HG03457 (cell line): Measurements from ENCODE around the gene KRTAP4-6.
"Not testable (repeated sequence)": the region's sequence is repeated elsewhere in the genome, so short reads cannot be mapped to it uniquely, and the experiment has no call there.

Experiments used
- ATAC-seq: cut with Tn5 transposase; IDR thresholded peaks from one replicate; pipeline ENCODE4 v1.9.1; 2021; ENCODE audit warnings: moderate number of reproducible peaks; ENCODE audit not compliant: unreplicated experiment

The KRTAP4-6 gene

DNA sequence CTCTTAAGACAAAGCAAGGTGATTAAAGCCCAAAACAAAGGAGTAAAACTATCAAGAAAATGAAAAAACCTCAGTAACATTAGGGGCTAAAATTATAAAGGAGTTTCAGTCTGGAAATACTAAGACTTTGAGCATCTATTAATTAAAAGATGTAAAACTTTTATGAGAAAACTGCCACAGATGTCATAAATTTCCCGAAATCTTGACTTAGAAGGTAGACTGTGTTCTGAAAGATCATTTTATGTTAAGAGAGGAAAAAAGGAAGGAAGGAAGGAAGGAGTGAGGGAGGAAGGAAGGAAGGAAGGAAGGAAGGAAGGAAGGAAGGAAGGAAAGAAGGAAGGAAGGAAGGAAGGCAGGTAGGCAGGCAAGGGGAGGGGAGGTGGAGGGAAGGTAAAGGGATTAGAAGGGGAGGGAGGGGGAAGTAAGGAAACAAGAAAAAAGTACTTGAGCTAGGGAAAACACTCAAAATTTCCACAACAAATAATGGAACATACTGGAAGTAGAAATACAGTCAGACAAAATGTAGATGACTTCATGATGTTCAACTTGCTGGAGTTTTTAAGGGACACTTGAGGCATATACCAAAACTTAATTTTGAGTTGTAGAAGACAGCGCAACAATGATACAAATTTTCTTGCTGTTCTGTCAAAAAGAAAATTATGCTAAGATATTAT lies 7.3 kb upstream of the KRTAP4-6 start:
- no peak for ATAC-seq

DNA sequence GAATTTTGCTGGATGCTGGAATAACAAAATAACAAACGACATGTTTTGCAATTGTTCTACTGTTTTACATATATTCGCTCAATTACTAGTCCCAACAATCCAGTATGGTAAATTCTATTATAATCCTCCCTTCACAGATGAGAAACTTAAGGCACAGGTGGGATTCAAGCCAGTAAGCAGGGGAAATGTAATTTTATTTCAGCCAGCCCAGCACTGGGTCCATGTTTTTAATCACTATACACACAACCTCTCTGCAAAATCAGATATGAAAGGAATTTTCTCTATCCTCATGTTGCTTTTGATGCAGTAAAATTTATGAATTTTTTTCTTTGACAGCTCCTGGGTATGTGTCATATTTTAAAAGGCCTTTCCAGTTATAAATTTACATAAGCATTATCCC lies 4.9 kb upstream of the KRTAP4-6 start:
- ATAC-seq: no peak

DNA sequence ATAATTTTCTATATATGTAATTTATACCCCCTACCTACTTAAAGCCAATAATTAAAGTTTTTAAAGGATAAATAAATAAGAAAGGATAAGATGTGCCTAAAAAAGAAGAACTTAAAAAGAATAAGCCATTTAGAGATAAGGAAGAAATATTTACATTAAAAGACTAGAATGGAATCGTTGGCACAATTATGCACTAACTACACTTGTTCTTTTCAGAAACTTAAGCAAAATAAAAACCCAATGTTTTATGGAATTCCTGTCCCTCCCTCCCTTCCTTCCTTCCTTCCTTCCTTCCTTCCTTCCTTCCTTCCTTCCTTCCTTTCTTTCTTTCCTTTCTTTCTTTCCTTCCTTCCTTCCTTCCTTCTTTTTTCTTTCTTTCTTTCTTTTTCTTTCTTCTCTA lies 4.5 kb upstream of the KRTAP4-6 start:
- no peak for ATAC-seq

DNA sequence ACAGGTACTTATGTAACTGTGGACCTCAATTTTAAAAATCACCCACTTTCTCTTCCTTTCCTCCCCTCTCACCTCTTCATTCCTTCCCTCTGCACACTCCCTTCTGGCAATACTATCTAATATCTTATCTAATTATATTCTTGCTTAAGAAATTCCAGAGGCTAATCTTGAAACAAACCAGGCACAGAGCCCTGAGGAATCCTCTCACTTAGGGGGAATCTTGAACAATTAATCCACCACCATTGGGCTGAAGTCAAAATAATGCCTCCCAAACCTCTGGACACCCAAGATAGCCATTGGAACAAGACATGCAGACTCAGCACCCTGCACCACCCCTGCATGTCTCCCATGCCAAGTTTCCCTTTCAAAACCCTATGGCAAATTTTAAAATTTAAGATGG lies 1.0 kb upstream of the KRTAP4-6 start:
- ATAC-seq: no peak

DNA sequence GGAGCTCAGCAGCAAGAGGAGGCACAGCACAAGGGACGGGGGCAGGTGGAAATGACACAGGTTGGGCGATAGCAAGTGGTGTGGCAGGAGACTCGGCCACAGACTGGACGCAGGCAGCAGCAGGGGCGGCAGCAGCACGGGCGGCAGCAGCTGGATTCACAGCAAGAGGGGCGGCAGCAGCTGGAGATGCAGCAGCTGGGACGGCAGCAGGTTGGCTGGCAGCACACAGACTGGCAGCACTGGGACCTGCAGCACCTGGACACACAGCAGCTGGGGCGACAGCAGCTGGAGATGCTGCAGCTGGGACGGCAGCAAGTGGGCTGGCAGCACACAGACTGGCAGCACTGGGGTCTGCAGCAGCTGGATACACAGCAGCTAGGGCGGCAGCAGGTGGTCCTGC lies 479 bp downstream of the KRTAP4-6 start:
- not testable (repeated sequence) for ATAC-seq

DNA sequence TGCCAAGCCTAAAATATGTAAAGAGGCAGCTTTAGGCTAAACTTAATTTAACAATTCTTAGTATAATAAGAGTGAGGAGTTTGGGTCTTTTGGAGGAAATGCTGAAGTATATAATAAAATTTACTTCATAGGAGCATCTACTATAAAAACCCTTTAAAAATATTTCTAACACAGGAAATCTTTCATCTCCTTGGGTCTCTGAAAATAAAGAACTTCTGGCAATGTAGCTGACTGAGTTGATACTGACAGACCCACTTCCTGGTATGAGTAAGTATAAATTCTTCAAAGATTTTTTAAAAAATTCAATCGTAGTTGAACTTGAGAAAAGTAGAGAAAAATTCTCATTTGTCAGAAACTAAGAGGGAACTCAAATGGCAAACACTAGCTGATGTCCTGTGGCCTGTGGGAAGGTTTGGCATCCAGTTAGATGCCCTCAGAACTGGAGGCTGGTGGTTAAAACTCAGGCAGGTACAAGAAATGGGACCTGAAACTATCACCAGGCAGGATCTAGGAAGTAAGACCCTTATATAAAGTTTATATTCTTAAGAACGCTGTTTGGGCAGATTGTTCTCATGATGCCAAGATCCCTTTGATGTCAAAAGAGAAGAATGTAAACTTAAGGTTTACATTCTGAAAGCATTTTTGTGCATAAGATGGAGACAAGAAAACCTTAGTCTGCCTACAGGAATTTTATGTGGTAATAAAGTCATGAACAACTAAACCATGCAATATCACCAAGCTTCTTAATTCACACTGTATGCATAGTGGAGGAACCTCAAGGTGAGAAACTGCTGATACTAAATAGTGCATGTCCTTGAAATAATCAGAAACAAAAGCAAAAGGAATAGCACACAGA lies 6.2 kb downstream of the KRTAP4-6 start:
- no peak for ATAC-seq

DNA sequence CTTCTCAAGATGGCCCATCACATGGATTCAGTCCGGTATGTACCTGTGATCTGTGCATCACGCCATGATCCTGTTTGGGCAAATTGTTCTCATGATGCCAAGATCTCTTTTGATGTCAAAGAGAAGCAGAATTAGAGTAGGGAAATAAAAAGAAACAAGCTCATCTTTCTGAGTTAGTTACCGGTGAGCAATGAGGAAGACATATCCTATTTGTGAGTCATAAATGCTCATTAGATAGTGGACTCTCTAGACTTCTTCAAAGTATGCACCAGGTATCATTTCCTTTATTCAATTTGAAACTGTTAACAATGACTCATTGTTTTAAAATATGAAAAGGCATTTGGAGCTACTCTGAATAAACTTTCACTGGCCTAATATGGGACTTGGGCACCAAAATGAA lies 8.4 kb downstream of the KRTAP4-6 start:
- ATAC-seq: no peak

DNA sequence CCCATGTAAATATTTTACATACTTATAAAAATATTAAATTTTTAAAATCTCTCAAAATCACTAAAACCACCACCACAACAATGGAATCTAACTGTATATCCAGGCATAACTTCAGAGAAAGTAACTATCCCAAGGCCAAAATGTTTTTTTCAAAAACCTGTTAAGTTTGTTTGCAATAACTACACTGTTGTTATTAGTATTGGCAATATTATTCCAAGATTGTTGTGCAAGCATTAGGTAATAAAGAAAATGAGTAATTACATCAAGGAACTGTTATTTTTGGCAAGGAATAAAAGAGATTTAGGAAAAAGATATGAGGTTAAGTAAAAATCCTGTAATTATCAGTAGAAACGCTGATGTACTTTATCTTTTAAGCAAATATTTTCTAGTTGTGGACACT lies 13.0 kb downstream of the KRTAP4-6 start:
- no peak for ATAC-seq

DNA sequence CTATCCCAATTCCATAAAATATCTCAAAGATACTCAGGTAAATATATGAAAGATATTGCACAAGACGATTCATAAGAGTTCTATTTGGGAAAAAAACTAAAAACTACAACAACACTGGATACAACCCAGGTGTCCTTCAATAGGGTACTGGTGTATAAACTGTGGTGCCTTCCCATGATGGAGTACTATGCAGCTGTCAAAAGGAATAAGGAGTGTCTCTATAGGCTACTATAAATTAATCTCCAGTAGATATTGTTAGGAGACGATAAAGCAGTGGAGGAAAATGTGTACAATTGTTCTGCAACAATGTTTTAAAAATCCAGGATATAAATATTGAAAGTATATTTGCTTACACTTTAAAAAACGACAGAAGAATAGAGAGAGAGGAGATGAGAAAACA lies 13.9 kb downstream of the KRTAP4-6 start:
- no peak for ATAC-seq

DNA sequence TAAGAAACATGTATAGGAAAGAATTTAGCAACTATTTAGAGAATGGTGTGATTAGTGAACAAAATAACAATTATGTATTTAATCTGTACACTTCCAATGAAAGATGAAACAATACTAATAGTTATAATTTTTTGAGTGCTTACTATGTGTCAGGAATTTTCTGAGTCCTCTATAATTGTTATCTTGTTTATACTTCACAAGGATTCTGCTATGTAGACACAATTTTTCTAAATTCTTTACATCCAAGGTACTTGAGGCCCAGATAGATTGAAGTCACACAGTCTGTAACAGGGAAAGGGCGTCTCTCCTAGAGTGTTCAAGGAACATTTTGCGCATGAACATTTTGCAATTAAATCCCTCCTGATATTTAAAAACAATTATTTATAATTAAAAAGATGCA lies 15.3 kb downstream of the KRTAP4-6 start:
- no peak for ATAC-seq

DNA sequence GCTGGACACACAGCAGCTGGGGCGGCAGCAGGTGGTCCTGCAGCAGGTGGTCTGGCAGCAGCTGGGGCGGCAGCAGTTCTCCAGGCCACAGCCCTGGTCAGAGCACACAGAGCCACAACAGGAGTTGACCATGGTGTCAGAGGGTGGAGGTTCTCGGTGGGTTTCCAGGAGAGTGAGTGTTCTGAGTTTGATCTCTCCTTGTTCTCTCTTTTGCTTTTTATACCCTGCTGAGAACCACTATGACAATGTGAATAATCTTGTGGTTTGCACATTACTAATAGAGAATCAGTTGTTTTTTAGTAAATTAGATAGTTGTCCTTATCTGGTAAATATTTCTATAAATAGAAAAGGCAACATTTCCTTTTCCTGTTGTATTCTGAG lies 16.4 kb downstream of the KRTAP4-6 start, which contains the start of gene KRTAP4-12:
Gene KRTAP4-12, minus strand, starts transcription at position 192 of the 381 bp plus-strand sequence. Its CDS starts 60 bp downstream, at position 132.
- not testable (repeated sequence) for ATAC-seq

DNA sequence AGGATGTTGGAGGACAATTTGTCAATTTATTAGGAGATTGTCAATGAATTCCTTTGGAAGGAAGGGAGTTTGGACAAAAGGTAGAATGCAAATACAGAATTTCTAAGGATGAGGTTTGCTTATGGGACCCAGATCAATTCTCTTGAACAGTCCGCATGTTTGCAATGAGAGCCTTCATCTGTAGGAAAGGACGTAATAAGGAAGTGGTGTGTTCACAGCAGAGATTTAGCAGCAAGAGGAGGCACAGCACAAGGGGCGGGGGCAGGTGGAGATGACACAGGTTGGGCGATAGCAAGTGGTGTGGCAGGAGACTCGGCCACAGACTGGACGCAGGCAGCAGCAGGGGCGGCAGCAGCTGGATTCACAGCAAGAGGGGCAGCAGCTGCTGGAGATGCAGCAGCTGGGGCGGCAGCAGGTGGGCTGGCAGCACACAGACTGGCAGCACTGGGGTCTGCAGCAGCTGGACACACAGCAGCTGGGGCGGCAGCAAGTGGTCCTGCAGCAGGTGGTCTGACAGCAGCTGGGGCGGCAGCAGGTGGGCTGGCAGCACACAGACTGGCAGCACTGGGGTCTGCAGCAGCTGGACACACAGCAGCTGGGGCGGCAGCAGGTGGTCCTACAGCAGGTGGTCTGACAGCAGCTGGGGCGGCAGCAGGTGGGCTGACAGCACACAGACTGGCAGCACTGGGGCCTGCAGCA lies 16.9 kb downstream of the KRTAP4-6 start:
- not testable (repeated sequence) for ATAC-seq

DNA sequence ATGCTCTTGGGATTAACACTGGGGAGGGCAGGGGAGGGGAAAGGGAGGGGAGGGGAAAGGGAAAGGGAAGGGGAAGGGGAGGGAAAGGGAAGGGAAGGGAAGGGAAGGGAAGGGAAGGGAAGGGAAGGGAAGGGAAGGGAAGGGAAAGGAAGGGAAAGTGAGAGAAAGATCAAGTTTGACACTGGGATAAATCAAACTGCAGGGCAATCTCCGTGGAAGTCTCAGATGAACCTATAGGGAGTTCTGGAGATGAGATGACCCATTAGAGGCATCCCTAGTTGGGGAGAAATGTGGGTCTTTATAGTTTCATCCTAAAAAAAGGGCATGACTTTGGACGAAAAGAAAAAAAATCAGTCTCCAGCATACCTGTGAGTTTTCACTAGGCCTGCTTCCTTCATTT lies 18.6 kb downstream of the KRTAP4-6 start:
- no peak for ATAC-seq

DNA sequence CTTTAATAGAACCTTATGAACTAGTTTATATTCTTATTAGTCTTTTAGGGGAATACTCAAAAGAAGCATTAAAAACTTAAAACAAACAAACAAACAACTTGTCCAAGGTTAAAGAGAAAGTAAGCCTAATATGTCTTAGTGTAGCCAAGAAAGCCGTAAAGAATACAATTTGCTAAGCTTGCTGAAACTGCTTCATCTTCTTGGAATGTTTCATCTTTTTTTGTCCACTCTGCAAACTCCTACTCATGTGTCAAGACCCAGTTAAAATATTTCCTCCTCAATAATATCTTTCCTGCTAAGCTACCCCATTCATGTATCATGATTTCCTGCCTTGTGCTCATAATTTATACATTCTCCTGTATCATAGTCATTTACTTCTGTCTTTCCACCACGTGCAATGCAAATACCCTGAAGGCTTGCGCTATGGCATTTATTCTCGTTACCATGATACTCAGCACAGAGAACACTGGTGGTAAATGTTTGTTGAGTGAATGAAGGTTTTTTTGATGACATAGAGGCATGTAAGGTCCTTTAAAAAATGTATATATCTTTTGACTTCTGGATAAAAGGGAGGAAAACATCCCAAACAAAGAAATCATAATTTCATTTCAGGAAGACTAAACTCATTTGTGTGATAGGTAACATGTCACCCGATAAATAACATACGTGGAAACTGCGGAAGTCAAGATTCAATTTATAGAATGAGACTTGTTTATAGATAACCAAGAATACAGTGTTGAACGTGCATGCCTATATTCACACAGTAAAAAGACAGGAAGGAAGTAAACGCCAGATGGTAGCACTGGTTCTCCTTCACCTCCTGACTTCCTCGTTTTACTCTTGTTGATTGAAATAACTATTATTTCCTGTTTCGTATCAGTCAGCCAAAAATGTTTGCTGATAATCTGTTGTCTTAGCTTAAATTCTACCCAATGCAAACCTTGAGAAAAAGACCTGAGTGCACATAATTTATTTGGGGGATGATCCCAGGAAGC lies 20.4 kb downstream of the KRTAP4-6 start:
- ATAC-seq: not testable (repeated sequence)

DNA sequence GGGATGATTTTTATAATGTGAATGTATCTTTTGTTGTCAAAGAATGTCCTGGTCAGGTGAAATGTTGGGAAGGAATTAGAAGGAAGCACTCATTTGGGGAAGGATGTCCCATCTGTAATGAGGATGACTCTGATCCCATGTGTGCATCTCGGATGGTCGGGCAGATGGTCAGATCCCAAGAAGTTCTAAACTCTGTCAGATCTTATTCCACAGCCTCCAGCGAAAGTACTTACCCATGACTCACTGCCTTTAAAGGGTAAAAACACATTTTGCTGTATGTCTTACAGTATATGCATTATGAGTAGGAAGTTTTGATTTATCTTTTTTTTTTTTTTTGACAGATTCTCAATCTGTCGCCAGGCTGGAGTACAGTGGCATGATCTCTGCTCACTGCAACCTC lies 21.6 kb downstream of the KRTAP4-6 start:
- no peak for ATAC-seq

DNA sequence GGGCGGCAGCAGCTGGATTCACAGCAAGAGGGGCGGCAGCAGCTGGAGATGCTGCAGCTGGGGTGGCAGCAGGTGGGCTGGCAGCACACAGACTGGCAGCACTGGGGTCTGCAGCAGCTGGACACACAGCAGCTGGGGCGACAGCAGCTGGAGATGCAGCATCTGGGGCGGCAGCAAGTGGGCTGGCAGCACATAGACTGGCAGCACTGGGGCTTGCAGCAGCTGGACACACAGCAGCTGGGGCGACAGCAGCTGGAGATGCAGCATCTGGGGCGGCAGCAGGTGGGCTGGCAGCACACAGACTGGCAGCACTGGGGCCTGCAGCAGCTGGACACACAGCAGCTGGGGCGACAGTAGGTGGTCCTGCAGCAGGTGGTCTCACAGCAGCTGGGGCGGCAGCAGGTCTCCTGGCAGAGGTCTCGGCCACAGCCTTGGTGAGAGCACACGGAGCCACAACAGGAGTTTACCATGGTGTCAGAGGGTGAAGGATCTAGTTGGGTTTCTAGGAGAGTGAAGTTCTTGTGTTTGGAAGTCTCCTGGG lies 22.4 kb downstream of the KRTAP4-6 start, which contains the start of gene KRTAP4-11:
Gene KRTAP4-11, minus strand, starts transcription at position 528 of the 541 bp plus-strand sequence. Its CDS starts 58 bp downstream, at position 470.
- not testable (repeated sequence) for ATAC-seq

DNA sequence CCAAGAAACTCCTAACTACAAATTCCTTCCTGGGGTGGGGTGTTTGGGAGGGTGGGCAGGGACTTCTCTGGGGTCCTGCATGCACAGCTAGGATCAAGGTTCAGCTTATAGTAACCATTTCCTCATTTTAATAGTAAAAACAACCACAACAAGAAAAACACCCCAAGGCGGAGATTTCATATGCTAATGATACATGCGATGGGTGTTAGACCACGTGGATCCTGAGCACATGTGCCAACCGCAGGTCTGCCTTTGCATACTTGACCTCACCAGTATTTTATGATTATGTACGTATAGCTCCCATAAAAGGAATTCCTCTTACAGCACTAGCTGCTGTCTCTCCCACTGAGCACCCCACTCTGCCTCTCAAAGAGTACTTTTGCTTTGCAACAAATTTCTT lies 24.0 kb downstream of the KRTAP4-6 start:
- no peak for ATAC-seq

DNA sequence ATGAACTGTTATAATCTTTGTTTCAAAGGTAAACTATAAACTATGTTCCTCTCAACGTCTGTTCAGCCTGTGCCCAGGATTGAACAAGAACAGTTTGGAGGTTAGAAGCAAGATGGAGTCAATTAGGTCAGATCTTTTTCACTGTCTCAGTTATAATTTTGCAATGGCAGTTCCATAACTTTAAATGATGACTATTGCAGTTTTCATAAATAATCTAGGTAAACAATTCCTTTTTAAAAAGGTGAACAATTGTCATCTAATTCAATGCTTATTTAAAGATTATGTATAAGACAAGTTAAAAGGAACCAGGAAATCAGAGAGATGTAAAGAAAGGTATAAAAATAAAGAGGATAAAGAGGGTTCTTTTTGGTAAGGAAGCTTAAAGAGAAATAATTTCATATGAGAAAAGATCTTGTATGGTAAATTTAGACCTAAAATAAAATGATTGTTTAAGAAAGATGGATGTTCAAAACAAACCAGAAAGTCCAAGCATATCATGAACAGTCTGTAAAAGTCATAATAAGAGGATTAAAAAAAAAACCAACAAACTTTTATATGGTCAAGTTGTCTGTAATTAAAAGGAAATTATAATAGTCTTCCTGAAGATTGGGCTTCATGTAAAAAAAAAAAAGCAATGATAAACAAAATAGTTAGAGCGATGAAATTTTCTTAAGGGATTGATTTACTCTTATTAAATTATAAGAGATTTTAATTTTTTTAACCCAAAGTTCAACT lies 29.0 kb downstream of the KRTAP4-6 start:
- ATAC-seq: no peak

DNA sequence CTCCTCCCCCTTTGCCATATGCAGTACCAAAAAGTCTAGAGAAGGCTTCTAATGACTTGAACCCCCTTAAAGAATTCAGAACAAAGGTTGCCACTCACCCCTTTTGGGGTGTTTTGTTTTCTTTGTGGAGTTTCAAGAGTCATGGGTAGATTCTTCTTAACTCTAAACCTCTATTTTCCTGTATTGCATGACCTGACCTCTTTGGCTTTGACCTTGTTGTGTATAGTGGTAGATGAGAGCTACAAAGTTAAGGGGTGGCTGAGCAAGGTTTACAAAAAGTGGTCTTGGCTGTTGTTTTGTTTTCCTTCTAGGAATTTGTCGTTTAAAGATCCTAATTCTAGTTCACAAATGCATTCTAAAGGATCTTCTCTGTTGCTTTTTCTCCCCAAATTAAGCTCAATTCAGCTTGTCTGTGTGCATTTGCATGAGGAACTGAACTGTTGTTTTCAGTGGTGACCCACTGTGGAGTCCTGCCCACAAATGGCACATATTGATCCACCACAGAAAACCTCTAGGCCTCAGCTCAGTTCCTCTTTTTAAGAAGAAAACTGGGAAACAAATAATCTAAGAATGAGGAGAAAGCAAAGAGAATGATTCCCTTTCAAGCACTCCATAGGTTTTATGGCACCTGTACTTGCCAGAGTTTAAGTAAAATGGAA lies 31.5 kb downstream of the KRTAP4-6 start:
- ATAC-seq: not testable (repeated sequence)
